SK-N-MC (cell line): ENCODE results near the gene ACSM4.

Experiments
- DNase-seq: peaks from one replicate; pipeline ENCODE4 v3.0.0-alpha.2; 2011; ENCODE audit warnings: low read depth, low spot score
- H3K27ac ChIP-seq: fragments of 200-600 bp; sonication (generic); 2 replicates; pipeline ENCODE4 v1.5.1; 2016; ENCODE audit warnings: mixed run types
- H3K36me3 ChIP-seq: fragments of 200-600 bp; sonication (generic); 2 replicates; pipeline ENCODE4 v1.6.1; 2017; ENCODE audit warnings: antibody characterized with exemption, low read length, mixed read lengths; ENCODE audit not compliant: insufficient read depth
- H3K4me3 ChIP-seq: fragments of 200-600 bp; sonication (generic); 2 replicates; pipeline ENCODE4 v1.5.1; 2016
- H3K9ac ChIP-seq: fragments of 200-600 bp; sonication (generic); 2 replicates; pipeline ENCODE4 v1.8.0; 2017; ENCODE audit warnings: mixed run types, mixed read lengths; ENCODE audit not compliant: insufficient read length
- H3K9me3 ChIP-seq: fragments of 200-600 bp; sonication (generic); 2 replicates; pipeline ENCODE4 v1.6.1; 2017; ENCODE audit warnings: low read depth, mild to moderate bottlenecking, antibody characterized with exemption, low read length, moderate library complexity, mixed read lengths
- EZH2 ChIP-seq: fragments of 200-600 bp; sonication (generic); IDR thresholded peaks from one replicate; pipeline ENCODE4 v1.6.1; 2017; ENCODE audit warnings: antibody characterized with exemption
- FOXP2 ChIP-seq: optimal IDR thresholded peaks from 2 replicates; pipeline ENCODE3; 2011; ENCODE audit warnings: mild to moderate bottlenecking, moderate library complexity; ENCODE audit not compliant: insufficient read depth; ENCODE audit errors: extremely low read length, control extremely low read depth
- POLR2AphosphoS5 ChIP-seq: IDR thresholded peaks from 2 replicates; pipeline ENCODE4 v1.6.1; 2012; ENCODE audit warnings: mild to moderate bottlenecking, low read depth, low read length, borderline replicate concordance

Gene ACSM4

GRCh38 chr12:7292300-7292699 is 11.6 kb upstream of the ACSM4 start:
- no peak for DNase-seq
- Histone ChIP-seq H3K27ac (no peak overlapping the region), H3K4me3 (no peak overlapping the region), H3K9me3 (no peaks in the 10 kb centered on the region), H3K36me3 (no peaks in the 10 kb centered on the region), H3K9ac (no peak overlapping the region)
- TF ChIP-seq POLR2AphosphoS5 (no peak), EZH2 (no peak), FOXP2 (no peak)

- no peak for DNase-seq
- TF ChIP-seq EZH2 = no peak
- no peaks in the 10 kb centered on the region for H3K9me3 ChIP-seq
- no peak overlapping the region for H3K9ac ChIP-seq
- no peaks in the 10 kb centered on the region for H3K36me3 ChIP-seq
- no peak overlapping the region for H3K27ac ChIP-seq
- no peak overlapping the region for H3K4me3 ChIP-seq
Observed at GRCh38 chr12:7293670-7294069, 10.2 kb upstream of the ACSM4 start.

DNA sequence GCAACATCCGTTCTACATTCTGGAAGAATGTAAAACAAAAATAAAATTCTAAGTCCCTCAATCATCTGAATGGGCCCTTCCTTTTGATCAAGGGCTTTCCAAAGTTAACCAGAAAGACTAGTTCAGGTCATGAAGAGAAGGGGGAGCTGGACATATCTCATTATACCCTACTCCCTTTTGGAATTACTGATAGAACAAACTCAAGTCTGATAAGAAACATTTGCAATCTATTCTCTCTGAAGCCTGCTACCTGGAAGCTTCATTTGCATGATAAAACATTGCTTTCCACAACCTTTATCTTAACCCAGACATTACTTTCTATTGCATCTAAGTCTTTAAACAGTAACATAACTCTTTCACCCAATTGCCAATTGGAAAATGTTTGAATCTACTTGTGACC is 8.3 kb upstream of the ACSM4 start:
- H3K9me3 ChIP-seq = no peaks in the 10 kb centered on the region
- no peak overlapping the region for H3K9ac ChIP-seq
- H3K36me3 ChIP-seq = no peaks in the 10 kb centered on the region
- TF ChIP-seq FOXP2 (no peak), POLR2AphosphoS5 (no peak), EZH2 (no peak)
- H3K27ac ChIP-seq = no peak overlapping the region
- no peak for DNase-seq
- H3K4me3 ChIP-seq = no peak overlapping the region

GRCh38 chr12:7297865-7298264 is 6.0 kb upstream of the ACSM4 start:
- Histone ChIP-seq H3K27ac (no peak overlapping the region), H3K4me3 (no peak overlapping the region), H3K36me3 (no peaks in the 10 kb centered on the region), H3K9ac (no peak overlapping the region), H3K9me3 (no peaks in the 10 kb centered on the region)
- TF ChIP-seq EZH2 = no peak
- no peak for TF ChIP-seq FOXP2
- no peak for TF ChIP-seq POLR2AphosphoS5
- DNase-seq = no peak

GRCh38 chr12:7302266-7302986 is 1.4 kb upstream of the ACSM4 start:
- Histone ChIP-seq H3K36me3 (no peaks in the 10 kb centered on the region), H3K27ac (no peak overlapping the region), H3K9ac (no peak overlapping the region), H3K4me3 (no peak overlapping the region), H3K9me3 (no peaks in the 10 kb centered on the region)
- DNase-seq = no peak
- TF ChIP-seq POLR2AphosphoS5 = no peak
- no peak for TF ChIP-seq FOXP2
- no peak for TF ChIP-seq EZH2

DNA sequence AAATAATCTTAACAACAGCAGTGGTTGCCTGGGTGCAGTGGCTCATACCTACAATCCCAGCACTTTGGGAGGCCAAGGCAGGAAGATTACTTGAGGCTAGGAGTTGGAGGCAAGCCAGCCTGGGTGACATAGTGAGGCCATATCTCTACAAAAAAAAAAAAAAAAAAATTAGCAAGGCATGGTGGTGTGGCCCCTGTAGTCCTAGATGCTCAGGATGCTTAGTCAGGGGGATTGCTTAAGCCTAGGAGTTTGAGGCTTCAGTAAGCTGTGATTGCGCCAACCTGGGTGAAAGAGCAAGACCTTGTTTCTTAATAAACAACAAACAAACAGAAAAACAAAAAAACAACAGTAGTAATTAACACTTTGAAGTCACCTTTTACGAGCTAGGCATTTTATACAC is 642 bp upstream of the ACSM4 start:
- Histone ChIP-seq H3K4me3 (no peak overlapping the region), H3K9ac (no peak overlapping the region), H3K27ac (no peak overlapping the region), H3K9me3 (no peaks in the 10 kb centered on the region), H3K36me3 (no peaks in the 10 kb centered on the region)
- no peak for DNase-seq
- TF ChIP-seq POLR2AphosphoS5 = no peak

DNA sequence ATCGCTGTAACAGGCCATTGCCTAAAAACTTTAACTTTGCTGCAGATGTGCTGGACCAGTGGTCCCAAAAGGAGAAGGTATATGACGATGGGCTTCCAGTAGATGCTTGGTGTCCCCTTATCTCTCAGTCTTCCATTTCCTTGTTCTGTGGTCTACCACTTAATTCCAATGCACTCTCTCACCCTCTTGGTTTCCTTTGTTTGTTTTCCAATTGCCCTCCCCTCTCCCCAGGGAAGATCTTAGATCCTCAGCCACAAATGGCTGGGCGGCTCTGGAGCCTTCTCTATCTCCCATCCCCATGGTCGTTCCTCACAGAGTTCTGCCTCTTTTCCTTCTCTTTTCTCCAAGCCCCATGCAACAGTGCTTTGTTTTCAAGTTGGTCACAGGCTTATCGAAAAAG is 584 bp downstream of the ACSM4 start:
- no peaks in the 10 kb centered on the region for H3K36me3 ChIP-seq
- no peaks in the 10 kb centered on the region for H3K9me3 ChIP-seq
- DNase-seq = no peak
- TF ChIP-seq POLR2AphosphoS5 = no peak
- H3K4me3 ChIP-seq = no peak overlapping the region
- H3K9ac ChIP-seq = no peak overlapping the region
- H3K27ac ChIP-seq = no peak overlapping the region

DNA sequence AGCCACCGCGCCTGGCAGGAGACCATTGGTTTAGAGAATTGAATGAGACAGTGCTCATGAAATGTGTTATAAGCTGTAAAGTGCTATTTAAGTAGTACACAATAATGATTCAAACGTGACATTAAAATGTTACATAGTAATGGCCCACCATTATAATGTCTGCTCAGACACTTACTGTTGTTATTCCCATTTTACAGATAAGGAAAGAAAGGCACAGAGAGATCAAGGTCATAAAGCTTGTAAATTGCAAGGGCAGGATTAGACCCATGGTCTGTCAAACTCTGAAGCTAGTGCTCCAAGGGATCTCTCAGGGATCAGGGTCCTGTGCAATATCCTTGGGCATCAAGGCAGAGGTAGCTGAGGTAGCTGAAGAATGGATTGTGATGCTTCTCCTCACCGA is 6.2 kb downstream of the ACSM4 start:
- Histone ChIP-seq H3K9ac (no peak overlapping the region), H3K9me3 (no peaks in the 10 kb centered on the region), H3K27ac (no peak overlapping the region), H3K4me3 (no peak overlapping the region), H3K36me3 (no peaks in the 10 kb centered on the region)
- no peak for DNase-seq
- no peak for TF ChIP-seq POLR2AphosphoS5
- no peak for TF ChIP-seq FOXP2
- TF ChIP-seq EZH2 = no peak

GRCh38 chr12:7319930-7320329 is 16.1 kb downstream of the ACSM4 start:
- Histone ChIP-seq H3K9me3 (no peaks in the 10 kb centered on the region), H3K9ac (no peak overlapping the region), H3K36me3 (no peaks in the 10 kb centered on the region), H3K27ac (no peak overlapping the region), H3K4me3 (no peak overlapping the region)
- DNase-seq = no peak
- TF ChIP-seq EZH2 (no peak), FOXP2 (no peak), POLR2AphosphoS5 (no peak)

DNA sequence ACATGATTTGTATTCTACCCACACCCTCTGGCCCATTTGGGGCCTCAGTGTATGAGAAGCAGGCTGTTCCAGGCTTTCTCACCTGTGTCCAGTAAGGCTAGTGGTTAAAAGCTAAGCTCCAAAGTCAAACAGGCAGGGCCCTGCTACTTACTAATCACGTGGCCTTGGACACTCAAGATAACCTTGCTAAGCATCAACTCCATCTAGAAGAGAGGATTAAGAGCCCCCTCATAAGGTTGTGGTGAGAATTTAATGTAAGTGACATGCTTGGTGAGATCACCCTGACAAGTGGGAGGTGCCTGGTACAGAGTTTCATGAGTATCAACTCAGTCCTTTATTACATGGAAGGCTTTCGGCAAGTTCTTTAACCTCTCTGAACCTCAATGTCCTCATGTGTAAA is 17.8 kb downstream of the ACSM4 start:
- Histone ChIP-seq H3K36me3 (no peaks in the 10 kb centered on the region), H3K9me3 (no peaks in the 10 kb centered on the region), H3K9ac (no peak overlapping the region), H3K4me3 (no peak overlapping the region), H3K27ac (no peak overlapping the region)
- no peak for DNase-seq
- no peak for TF ChIP-seq FOXP2
- no peak for TF ChIP-seq EZH2
- TF ChIP-seq POLR2AphosphoS5 = no peak
